ENCODE results near the gene DCC. TPM values are rescaled to one million over a fixed set of nuclear protein-coding genes. Genes with fewer than 3 reads are reported as not detected.

The DCC gene
- total and polyA plus RNA-seq, 2 donors (not counting 1 experiment from before 2014, with no cell fraction given) = not detected

GRCh38 chr18:52694804-52695203, 354.8 kb downstream of the DCC start:
- Histone ChIP-seq H3K27me3 (replicated peaks in 1 of 4; ENCODE audit: control extremely low read depth in 1 of 4, control insufficient read depth in 3 of 4, insufficient read depth in 4 of 4, low read length in 3 of 4) (no peaks in the 10 kb centered on the region), H4K20me1 (ENCODE audit: control insufficient read depth, insufficient read depth, low read length, poor library complexity, severe bottlenecking) (no peaks in the 10 kb centered on the region), H3K4me1 (ENCODE audit: control insufficient read depth in 2 of 2, insufficient read depth in 2 of 2, low read length in 2 of 2) (no peaks in the 10 kb centered on the region), H3K9me3 (ENCODE audit: control extremely low read depth in 1 of 3, control insufficient read depth in 2 of 3, insufficient read depth in 1 of 3, low read length in 2 of 3) (no peaks in the 10 kb centered on the region), H3K4me2 (replicated peaks; ENCODE audit: low read depth, low read length, poor library complexity, severe bottlenecking) (no peak overlapping the region), H3K4me3 (ENCODE audit: control extremely low read depth in 1 of 5, extremely low read depth in 1 of 5, insufficient read depth in 1 of 5, low read depth in 2 of 5, low read length in 4 of 5) (no peak overlapping the region), H3K9ac (ENCODE audit: low read length) (no peak overlapping the region), H3K27ac (ENCODE audit: low read length in 2 of 2) (no peak overlapping the region), H3K36me3 (replicated peaks in 1 of 2; ENCODE audit: control extremely low read depth in 1 of 2, control insufficient read depth in 1 of 2, extremely low read depth in 1 of 2, insufficient read depth in 2 of 2, low read length in 1 of 2) (no peaks in the 10 kb centered on the region), H3K79me2 (ENCODE audit: control insufficient read depth, insufficient read depth, low read length) (no peaks in the 10 kb centered on the region), H2AFZ (ENCODE audit: insufficient read depth, low read depth, low read length, poor library complexity, severe bottlenecking) (no peak overlapping the region)
- Mint-ChIP-seq H3K9me3 (ENCODE audit: insufficient read depth) (no peaks in the 10 kb centered on the region), H3K27ac (no peak overlapping the region), H3K27me3 (no peaks in the 10 kb centered on the region), H3K4me3 (no peak overlapping the region), H3K4me1 (no peaks in the 10 kb centered on the region)
- WGBS (ENCODE audit: insufficient coverage) = no CpG with 5 or more reads among the region's 1 CpG
- DNase-seq (no peak), ATAC-seq (ENCODE audit: low read depth) (no peak)
- CTCF ChIA-PET = no interaction called here
- intact Hi-C loops (cut with micrococcal nuclease) = no loop called here
- POLR2A ChIA-PET = no interaction called here
- peak; percentile 15 for TF ChIP-seq CTCF (IDR thresholded peaks at IDR 0.05)
- TF ChIP-seq EZH2 (IDR thresholded peaks at IDR 0.05; ENCODE audit: borderline replicate concordance, insufficient read depth, low read depth, low read length, poor library complexity, severe bottlenecking) = no peak

GRCh38 chr18:52700116-52700515, 360.1 kb downstream of the DCC start:
- H4K20me1 ChIP-seq (ENCODE audit: control insufficient read depth, insufficient read depth, low read length, poor library complexity, severe bottlenecking) = no peaks in the 10 kb centered on the region
- H3K79me2 ChIP-seq (ENCODE audit: control insufficient read depth, insufficient read depth, low read length) = no peaks in the 10 kb centered on the region
- no peaks in the 10 kb centered on the region for H3K36me3 ChIP-seq (replicated peaks in 1 of 2; ENCODE audit: control extremely low read depth in 1 of 2, control insufficient read depth in 1 of 2, extremely low read depth in 1 of 2, insufficient read depth in 2 of 2, low read length in 1 of 2)
- intact Hi-C loops (cut with micrococcal nuclease) = no loop called here
- no peak overlapping the region for H3K4me2 ChIP-seq (replicated peaks; ENCODE audit: low read depth, low read length, poor library complexity, severe bottlenecking)
- ChIA-PET CTCF (no interaction called here), POLR2A (no interaction called here)
- DNase-seq = no peak
- no peak for ATAC-seq (ENCODE audit: low read depth)
- Mint-ChIP-seq H3K9me3 (ENCODE audit: insufficient read depth) (peaks cover 3% of the 10 kb centered on the region), H3K4me1 (no peaks in the 10 kb centered on the region), H3K27me3 (no peaks in the 10 kb centered on the region), H3K4me3 (no peak overlapping the region), H3K27ac (peak overlapping the region; percentile 2)
- no peak overlapping the region for H3K4me3 ChIP-seq (ENCODE audit: control extremely low read depth in 1 of 5, extremely low read depth in 1 of 5, insufficient read depth in 1 of 5, low read depth in 2 of 5, low read length in 4 of 5)
- H3K9me3 ChIP-seq (ENCODE audit: control extremely low read depth in 1 of 3, control insufficient read depth in 2 of 3, insufficient read depth in 1 of 3, low read length in 2 of 3) = no peaks in the 10 kb centered on the region
- TF ChIP-seq CTCF (IDR thresholded peaks at IDR 0.05) = no peak
- TF ChIP-seq EZH2 (IDR thresholded peaks at IDR 0.05; ENCODE audit: borderline replicate concordance, insufficient read depth, low read depth, low read length, poor library complexity, severe bottlenecking) = no peak
- H3K9ac ChIP-seq (ENCODE audit: low read length) = no peak overlapping the region
- H3K27ac ChIP-seq (ENCODE audit: low read length in 2 of 2) = no peak overlapping the region
- WGBS (ENCODE audit: insufficient coverage) = 95% methylated on average over 9 of the region's 9 CpGs
- no peaks in the 10 kb centered on the region for H3K4me1 ChIP-seq (ENCODE audit: control insufficient read depth in 2 of 2, insufficient read depth in 2 of 2, low read length in 2 of 2)
- no peaks in the 10 kb centered on the region for H3K27me3 ChIP-seq (replicated peaks in 1 of 4; ENCODE audit: control extremely low read depth in 1 of 4, control insufficient read depth in 3 of 4, insufficient read depth in 4 of 4, low read length in 3 of 4)
- no peak overlapping the region for H2AFZ ChIP-seq (ENCODE audit: insufficient read depth, low read depth, low read length, poor library complexity, severe bottlenecking)

Measured in B cell (primary cell).